ENCODE results near the gene PTGER1.
"Not testable (repeated sequence)": the region's sequence is repeated elsewhere in the genome, so short reads cannot be mapped to it uniquely, and the experiment has no call there.

PTGER1 gene

GRCh38 chr19:14475251-14476073 is at the start of gene PTGER1:
Gene PTGER1 (minus strand): TSS chr19:14475354. CDS start chr19:14474320, 1,034 bp downstream.
- no peak for DNase-seq (ENCODE audit: low spot score)

GRCh38 chr19:14520543-14520942 is 45.4 kb upstream of the PTGER1 start:
- DNase-seq (ENCODE audit: low spot score): no peak

DNA sequence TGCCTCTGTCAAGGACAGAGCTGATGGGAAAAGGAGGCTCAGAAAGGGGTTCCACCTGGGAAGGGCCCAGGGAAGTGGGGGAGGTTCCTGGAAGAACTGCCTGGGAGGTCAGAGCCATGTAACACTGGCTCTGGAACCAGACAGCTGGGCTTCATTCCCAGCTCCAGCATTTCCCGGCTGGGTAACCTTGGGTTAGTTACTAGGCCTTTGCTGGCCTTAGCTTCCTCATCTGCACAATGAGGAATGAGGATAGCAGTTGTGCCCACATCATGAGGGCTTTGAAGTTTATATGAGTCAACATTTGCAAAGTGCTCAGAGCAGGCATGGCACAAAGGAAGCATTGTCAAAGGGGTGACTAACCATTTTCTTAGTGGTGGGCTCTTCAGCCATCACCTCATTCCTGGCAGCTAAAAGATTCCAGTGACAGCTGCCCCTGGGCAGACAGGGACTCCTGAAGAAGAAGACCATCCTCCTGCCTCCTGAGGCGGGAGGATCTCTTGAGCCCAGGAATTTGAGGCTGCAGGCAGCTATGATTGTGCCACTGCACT is 44.8 kb upstream of the PTGER1 start:
- no peak for DNase-seq (ENCODE audit: low spot score)

GRCh38 chr19:14519245-14519859 is 44.2 kb upstream of the PTGER1 start:
- DNase-seq (ENCODE audit: low spot score): no peak

- DNase-seq (ENCODE audit: low spot score): peak; percentile 84
Measured at GRCh38 chr19:14517840-14518505, 42.8 kb upstream of the PTGER1 start, which contains the start of gene DNAJB1. Gene DNAJB1 (minus strand): TSS chr19:14518397. CDS start chr19:14518349, 48 bp downstream.

DNA sequence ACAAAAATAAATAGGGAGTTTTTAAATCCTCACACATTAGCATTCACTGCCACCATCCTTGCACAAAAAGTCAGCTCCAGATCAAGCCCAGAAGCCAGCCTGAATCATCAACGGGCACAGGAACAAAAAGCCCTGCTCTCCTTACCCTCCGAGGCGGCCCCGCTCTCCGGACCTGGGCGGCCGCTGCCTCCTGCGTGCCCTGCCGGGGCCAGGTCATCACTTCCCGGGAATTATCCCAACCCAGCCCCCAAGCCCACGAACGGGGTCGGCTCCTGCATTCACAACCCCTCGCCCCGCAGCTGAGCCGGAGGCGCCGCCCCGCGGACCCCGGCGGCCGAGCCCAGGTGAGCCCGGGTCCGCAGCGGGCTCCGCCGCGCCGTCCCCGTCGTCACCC is 42.3 kb upstream of the PTGER1 start:
- DNase-seq (ENCODE audit: low spot score): no peak

DNA sequence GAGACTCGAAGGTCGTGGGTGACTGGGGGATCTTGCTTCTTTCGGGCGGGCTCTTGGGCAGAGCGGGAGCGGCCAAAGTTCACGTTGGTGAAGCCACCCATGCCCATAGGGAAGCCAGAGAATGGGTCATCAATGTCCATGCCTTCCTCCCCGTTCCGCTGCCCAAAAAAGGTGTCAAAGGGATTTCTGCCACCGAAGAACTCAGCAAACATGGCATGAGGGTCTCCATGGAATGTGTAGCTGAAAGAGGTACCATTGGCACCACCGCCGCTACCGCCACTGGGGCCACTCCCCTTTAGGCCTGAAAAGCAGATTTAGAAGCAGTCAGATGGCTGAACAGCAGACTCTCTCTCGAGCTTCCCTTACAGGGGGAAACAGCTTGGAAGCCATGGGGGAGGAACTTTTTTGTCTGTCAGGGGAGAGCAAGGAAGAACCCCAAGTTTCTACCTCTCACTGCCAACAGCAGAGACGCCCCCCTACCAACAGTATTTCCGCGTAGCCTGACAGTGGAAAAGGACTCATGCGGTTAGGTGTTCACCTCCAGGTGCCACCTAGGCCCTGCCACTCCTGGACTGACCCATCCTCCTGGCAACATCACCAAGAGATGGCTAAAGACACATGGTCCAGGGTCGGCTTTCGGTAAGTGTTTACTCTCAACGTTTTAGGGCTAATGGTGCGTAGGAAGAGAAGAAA is 41.7 kb upstream of the PTGER1 start:
- DNase-seq (ENCODE audit: low spot score): no peak

- DNase-seq (ENCODE audit: low spot score): no peak
Measured at GRCh38 chr19:14516048-14516534, 40.9 kb upstream of the PTGER1 start.

- DNase-seq (ENCODE audit: low spot score): no peak
Measured at GRCh38 chr19:14515501-14516047, 40.4 kb upstream of the PTGER1 start.

DNA sequence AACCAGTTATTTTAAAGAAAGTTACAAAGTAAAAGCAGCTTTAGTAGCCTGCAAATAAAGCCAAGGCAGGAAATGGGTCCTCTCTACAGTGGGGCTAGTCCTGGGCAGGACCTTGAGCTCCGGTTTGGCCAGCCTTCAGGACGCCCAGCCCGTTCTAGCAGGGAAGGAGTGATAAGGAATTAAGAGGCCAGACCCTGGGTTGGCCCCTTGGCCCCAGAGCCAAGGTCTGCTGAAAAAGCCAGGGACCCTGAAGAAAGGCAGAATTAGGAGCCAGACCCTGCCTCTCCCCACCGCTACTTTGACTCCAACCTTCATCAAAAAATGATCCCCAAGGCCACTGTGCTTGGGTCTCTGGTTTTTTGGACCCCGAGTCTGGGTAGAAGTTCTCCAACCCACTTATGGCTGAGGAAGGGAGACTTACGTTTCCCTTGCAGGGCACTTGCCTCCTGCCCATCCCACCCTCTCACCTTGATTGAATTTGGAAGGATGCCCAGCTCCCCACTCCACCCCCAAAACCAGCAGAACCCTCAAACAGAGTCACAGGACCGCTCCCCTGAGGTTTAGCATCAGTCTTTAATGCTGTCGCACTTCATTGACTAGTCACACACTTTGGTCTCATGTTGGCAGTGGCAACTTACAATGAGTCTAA is 39.2 kb upstream of the PTGER1 start:
- no peak for DNase-seq (ENCODE audit: low spot score)

- DNase-seq (ENCODE audit: low spot score): no peak
Measured at GRCh38 chr19:14512406-14512961, 37.3 kb upstream of the PTGER1 start.

GRCh38 chr19:14511229-14511593 is 36.1 kb upstream of the PTGER1 start:
- no peak for DNase-seq (ENCODE audit: low spot score)

DNA sequence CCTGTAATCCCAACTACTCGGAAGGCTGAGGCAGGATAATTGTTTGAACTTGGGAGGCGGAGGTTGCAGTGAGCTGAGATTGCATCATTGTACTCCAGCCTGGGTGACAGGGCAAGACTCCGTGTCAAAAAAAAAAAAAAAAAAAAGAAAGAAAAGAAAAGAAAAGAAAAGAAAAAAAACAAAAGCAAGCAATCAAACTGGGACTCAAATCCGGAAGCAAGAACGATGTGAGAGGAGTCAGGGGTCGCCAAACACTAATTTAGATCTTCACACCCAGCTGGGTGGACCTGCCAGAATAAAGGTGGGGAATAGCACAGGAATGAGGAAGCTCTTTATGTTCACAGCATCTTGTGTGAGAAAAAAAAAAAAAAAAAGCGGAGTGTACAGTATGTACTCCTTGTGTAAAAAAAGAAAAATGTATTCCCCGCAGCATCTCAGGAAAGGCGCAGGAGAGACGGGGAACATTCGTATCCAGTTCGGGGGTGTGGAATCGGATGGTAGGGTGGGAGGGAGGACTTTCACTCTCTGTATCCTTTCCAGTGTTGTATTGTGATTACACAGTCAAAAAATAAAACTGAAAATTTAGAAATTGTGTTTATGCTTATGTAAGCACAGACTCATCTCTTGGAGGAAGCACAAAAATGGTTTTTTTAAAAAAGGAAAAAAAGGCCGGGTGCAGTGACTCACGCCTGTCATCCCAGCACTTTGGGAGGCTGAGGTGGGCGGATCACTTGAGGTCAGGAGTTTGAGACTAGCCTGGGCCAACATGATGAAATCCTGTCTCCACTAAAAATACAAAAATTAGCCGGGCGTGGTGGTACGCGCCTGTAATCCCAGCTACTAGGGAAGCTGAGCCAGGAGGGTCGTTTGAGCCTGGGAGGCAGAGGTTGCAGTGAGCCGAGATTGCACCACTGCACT is 35.4 kb upstream of the PTGER1 start:
- no peak for DNase-seq (ENCODE audit: low spot score)

GRCh38 chr19:14507704-14508542 is 32.8 kb upstream of the PTGER1 start:
- no peak for DNase-seq (ENCODE audit: low spot score)

DNA sequence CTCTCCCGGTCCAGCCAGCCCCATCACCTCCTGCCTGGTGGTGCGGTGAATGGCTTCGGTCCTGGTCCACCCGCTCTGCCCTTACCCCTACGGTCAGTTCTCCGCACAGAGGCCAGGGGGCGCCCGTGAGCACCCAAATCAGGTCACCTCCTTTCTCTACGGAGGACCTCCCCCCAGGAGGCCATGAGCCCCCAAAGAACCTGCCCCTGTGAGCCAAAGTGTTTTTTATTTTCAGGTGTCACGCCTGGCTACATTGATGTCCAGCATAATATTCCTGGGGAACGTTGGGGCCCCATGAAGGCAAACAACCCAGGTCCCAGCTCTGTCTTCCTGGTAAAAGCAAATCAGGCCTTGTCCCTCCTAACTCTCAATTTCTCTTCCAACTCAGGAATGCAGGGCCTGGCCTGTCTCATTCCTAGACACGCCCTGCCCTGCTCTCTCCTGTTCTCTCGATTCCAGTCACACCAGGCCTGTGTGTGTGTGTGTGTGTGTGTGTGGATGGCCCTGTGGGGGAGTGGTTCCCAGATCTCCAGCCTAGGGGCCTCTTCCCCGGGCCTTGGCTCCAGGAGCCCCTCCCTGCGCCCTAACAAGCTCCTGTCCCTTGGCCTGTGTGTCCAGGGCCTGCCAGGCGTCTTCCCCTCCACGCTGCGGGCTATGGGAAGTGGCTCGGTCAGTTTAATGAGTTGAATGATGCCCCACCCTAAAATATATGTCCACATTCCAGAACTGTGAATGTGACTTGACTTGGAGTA is 30.5 kb upstream of the PTGER1 start:
- DNase-seq (ENCODE audit: low spot score): no peak

GRCh38 chr19:14504575-14504974 is 29.4 kb upstream of the PTGER1 start:
- DNase-seq (ENCODE audit: low spot score): not testable (repeated sequence)

- no peak for DNase-seq (ENCODE audit: low spot score)
Measured at GRCh38 chr19:14503285-14503684, 28.1 kb upstream of the PTGER1 start.

Measured in putamen (tissue), 1 donor.